ENCODE results near the gene ACAD11. TPM values are rescaled to one million over a fixed set of nuclear protein-coding genes. Genes with fewer than 3 reads are reported as not detected.
A peak's percentile ranks its signal among the peaks of the same experiment; 100 is the strongest.

ACAD11 gene
- total and polyA plus RNA-seq, 9 of the 15 experiments (the other 6 are each of a cell fraction or from before 2014, with no cell fraction given), result 1.3 to 8.4 (median 4.0) TPM

- TF ChIP-seq ZBTB40 (IDR thresholded peaks at IDR 0.05), result 0 out of 2 replicates have a peak, but pooled peaks have one; percentile 31
- no peak for TF ChIP-seq ZBTB40 (CRISPR knock-in tag; IDR thresholded peaks at IDR 0.05)
- no peak for TF ChIP-seq UBTF (IDR thresholded peaks at IDR 0.05; ENCODE audit: borderline replicate concordance in 1 of 2, low read depth in 2 of 2, low read length in 2 of 2)
- peak; percentile 28; the same call in 1 of the 2 replicates for TF ChIP-seq L3MBTL2 (IDR thresholded peaks at IDR 0.05)
- TF ChIP-seq JUND (IDR thresholded peaks at IDR 0.05; ENCODE audit: borderline replicate concordance, low read depth, low read length), result peak; percentile 49; the same call in 1 of the 2 replicates
- TF ChIP-seq JUND (tag; IDR thresholded peaks at IDR 0.05; ENCODE audit: borderline replicate concordance, low read depth, low read length), result peak; percentile 75; the same call in 2 of the 3 replicates
- peak; percentile 80 for TF ChIP-seq FOSL1 (tag; conservative IDR thresholded peaks at IDR 0.05)
- no peak for TF ChIP-seq DACH1 (IDR thresholded peaks at IDR 0.05; ENCODE audit: partially characterized antibody)
- TF ChIP-seq NR2C1 (IDR thresholded peaks at IDR 0.05), result no peak
- TF ChIP-seq NR2C1 (tag; IDR thresholded peaks at IDR 0.05), result 0 out of 2 replicates have a peak, but pooled peaks have one; percentile 22
- TF ChIP-seq SPI1 (IDR thresholded peaks at IDR 0.05; ENCODE audit: borderline replicate concordance, low read depth, low read length), result peak; percentile 14; the same call in 1 of the 2 replicates
- peak; percentile 15; the same call in 1 of the 2 replicates for TF ChIP-seq ARID1B (IDR thresholded peaks at IDR 0.05)
- no peak for TF ChIP-seq KLF10 (CRISPR knock-in tag; IDR thresholded peaks at IDR 0.05)
- TF ChIP-seq ATF3 (IDR thresholded peaks at IDR 0.05), result peak; percentile 62
- TF ChIP-seq ATF3 (CRISPR knock-in tag; conservative IDR thresholded peaks at IDR 0.05), result no peak
Observed at GRCh38 chr3:132543011-132543739, 116.4 kb downstream of the ACAD11 start (continued).
